ENCODE measurements around the gene ACLY.
"Not testable (repeated sequence)": the region's sequence is repeated elsewhere in the genome, so short reads cannot be mapped to it uniquely, and the experiment has no call there.

ACLY gene

DNA sequence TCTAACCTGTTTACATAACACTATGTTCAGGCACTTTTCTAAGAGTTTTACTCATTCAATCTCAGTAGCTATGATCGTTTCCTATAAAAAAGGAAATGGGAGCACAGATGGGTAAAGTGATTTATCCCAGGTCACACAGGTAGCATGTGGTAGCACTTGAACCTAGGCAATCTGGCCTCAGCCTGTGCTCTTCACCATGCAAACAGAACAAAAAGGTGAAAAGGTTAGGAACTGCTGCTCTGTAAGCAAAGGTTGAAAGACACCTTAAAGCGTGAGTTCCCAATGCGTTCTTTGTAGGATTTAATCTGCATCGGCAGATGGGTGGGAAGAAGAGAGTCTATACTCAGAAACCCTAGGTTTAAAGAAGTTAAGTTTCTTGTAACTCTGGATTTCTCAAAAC, 38.6 kb downstream of the ACLY start:
- in situ Hi-C loops (cut with HindIII; ENCODE audit: low sequenced_read_pairs), result no loop called here
- TF ChIP-seq, protein P1, sequence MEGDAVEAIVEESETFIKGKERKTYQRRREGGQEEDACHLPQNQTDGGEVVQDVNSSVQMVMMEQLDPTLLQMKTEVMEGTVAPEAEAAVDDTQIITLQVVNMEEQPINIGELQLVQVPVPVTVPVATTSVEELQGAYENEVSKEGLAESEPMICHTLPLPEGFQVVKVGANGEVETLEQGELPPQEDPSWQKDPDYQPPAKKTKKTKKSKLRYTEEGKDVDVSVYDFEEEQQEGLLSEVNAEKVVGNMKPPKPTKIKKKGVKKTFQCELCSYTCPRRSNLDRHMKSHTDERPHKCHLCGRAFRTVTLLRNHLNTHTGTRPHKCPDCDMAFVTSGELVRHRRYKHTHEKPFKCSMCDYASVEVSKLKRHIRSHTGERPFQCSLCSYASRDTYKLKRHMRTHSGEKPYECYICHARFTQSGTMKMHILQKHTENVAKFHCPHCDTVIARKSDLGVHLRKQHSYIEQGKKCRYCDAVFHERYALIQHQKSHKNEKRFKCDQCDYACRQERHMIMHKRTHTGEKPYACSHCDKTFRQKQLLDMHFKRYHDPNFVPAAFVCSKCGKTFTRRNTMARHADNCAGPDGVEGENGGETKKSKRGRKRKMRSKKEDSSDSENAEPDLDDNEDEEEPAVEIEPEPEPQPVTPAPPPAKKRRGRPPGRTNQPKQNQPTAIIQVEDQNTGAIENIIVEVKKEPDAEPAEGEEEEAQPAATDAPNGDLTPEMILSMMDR (IDR thresholded peaks at IDR 0.05; ENCODE audit: low read depth, low read length), result no peak
- no peak overlapping the region for H3K4me3 ChIP-seq (ENCODE audit: low read depth, low read length)
- no peak for DNase-seq (ENCODE audit: low read depth, low spot score)

DNA sequence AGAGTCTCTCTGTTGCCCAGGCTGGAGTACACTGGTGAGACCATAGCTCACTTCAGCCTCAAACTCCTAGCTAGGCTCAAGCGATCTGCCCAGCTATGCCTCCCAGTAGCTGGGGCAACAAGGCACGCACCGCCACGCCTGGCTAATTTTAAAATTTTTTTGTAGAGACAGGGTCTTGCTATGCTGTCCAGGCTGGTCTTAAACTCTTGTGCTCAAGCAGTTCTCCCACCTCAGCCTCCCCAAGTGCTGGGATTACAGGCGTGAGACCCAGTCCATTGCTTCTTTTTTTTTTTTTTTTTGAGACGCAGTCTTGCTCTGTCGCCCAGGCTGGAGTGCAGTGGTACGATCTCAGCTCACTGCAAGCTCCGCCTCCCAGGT, 44.5 kb downstream of the ACLY start:
- DNase-seq (ENCODE audit: low read depth, low spot score); in situ Hi-C loops (cut with HindIII; ENCODE audit: low sequenced_read_pairs); H3K4me3 ChIP-seq (ENCODE audit: low read depth, low read length): not testable (repeated sequence)

DNA sequence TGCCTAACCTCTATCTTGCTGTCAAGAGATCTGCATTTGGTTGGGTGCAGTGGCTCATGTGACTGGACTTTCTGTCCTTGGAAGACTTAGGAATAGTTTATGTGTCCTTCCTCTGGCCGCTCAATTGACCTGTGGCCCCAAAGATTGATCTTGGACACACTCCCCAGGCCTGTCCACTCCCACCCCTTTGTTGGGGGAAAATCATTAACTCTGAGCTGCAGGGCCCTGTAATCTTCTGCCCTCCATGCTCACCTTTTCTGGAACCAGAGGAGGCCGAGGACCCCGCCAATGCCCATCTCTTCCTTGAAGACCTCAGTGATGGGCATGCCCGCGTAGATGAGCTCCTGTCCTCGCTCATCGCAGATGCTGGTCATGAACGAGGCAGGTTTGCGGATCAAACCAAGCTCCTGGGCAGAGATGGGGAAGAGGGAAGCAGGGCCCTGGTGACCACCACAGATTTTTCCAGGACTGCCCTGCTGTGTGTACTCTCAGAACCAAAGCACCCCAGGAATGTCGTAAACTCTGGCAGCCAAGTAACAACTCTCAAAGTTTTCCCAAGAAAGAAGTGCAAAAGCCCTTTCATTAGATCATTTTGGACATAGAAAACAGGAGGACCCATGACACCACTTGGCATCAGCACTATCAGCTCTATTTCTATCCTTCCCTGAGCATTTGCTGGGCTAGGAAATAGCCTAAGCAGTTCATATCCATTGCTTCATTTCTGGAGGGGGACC, 45.0 kb downstream of the ACLY start:
- in situ Hi-C loops (cut with HindIII; ENCODE audit: low sequenced_read_pairs), result no loop called here
- no peak for DNase-seq (ENCODE audit: low read depth, low spot score)
- TF ChIP-seq, protein P1 (IDR thresholded peaks at IDR 0.05; ENCODE audit: low read depth, low read length), result no peak
- no peak overlapping the region for H3K4me3 ChIP-seq (ENCODE audit: low read depth, low read length)

DNA sequence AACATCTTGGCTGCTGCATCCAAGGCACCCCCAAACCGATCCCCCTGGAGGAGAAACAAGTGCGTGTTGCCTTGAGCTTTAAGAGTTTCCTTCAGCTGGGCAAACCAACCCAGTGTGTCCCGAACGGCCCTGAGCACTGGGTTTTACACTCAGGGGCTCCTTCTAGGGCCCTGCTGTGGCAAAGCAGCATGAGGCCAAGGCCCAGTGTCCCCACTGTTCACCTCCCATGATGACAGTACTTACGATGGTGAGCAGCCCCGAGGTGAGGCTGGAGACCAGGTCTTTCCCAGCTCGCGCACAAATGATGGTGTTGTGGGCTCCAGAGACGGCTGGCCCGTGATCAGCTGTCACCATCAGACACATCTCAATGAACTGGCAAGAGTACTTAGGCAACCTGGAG, 47.0 kb downstream of the ACLY start:
- in situ Hi-C loops (cut with HindIII; ENCODE audit: low sequenced_read_pairs), result no loop called here
- no peak for DNase-seq (ENCODE audit: low read depth, low spot score)
- TF ChIP-seq, protein P1 (IDR thresholded peaks at IDR 0.05; ENCODE audit: low read depth, low read length), result no peak
- no peak overlapping the region for H3K4me3 ChIP-seq (ENCODE audit: low read depth, low read length)

DNA sequence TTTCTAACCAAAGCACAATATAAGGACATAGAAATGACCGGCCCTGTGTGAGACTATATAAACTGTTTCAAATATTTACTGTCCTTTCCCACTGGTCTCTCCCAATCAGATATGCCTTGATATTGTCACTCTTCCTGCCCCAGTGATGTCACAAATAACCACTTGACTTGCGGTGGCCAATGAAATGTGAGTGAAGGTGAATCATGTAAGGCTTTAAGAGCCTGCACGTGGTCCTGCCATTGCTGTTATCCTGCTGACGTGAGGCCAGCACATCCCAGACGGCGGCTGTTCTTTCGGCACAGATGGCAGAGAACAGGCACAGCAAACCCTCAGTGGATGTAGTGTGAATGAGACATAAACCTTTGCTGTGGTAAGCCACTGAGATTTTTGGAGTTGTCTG, 48.1 kb downstream of the ACLY start:
- TF ChIP-seq, protein P1 (IDR thresholded peaks at IDR 0.05; ENCODE audit: low read depth, low read length), result no peak
- in situ Hi-C loops (cut with HindIII; ENCODE audit: low sequenced_read_pairs), result no loop called here
- H3K4me3 ChIP-seq (ENCODE audit: low read depth, low read length), result no peak overlapping the region
- no peak for DNase-seq (ENCODE audit: low read depth, low spot score)

DNA sequence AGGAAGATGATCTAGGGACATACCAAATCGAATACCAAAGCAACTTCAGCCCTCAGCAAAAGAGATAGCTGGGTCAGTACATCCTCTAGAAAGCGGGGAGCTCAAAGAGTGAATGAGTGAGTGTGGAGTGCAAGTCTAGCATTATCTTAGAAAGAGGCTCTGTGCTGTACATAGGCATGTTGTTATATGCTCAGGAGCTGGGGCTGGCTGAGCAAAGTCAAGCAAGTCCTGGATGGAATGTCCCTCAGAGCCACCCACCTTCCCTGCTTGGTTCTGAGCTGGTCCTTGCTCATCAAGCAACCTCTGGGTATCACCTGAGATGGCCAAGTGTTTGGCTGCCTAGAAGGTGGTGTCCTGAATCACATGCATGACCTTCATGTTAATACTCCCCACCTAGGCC, 48.7 kb downstream of the ACLY start:
- TF ChIP-seq, protein P1 (IDR thresholded peaks at IDR 0.05; ENCODE audit: low read depth, low read length), result no peak
- no peak overlapping the region for H3K4me3 ChIP-seq (ENCODE audit: low read depth, low read length)
- DNase-seq (ENCODE audit: low read depth, low spot score), result no peak
- in situ Hi-C loops (cut with HindIII; ENCODE audit: low sequenced_read_pairs), result no loop called here

DNA sequence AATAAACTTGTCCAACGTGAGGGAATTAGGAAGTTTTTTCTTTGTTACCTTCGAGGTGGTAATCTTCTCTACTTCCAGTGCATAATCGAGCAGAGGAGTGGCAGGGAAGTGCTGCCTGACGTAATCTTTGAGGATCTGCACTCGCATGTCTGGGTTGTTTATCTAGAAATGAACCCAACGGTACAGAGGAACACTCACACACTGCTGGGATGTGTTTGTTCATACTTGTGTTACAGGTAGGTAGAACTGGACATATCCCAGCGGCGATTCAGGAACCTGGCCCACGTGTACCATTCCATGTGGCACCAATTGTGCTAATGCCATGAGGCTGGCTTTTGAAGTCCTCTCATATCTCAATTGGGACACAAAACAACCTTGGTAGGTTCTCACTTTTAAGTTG, 49.3 kb downstream of the ACLY start:
- in situ Hi-C loops (cut with HindIII; ENCODE audit: low sequenced_read_pairs), result no loop called here
- H3K4me3 ChIP-seq (ENCODE audit: low read depth, low read length), result no peak overlapping the region
- TF ChIP-seq, protein P1 (IDR thresholded peaks at IDR 0.05; ENCODE audit: low read depth, low read length), result no peak
- no peak for DNase-seq (ENCODE audit: low read depth, low spot score)

Measured in astrocyte of the spinal cord (primary cell).